Fibroblast of skin of left quadriceps (primary cell): ENCODE results near the gene ANKLE1.

ENCODE experiments used
- DNase-seq, 2 experiments: peaks; one replicate each; pipeline ENCODE4 v3.0.0-alpha.2; 2013; ENCODE audit warnings: low read depth in 2 of 2

ANKLE1 gene

DNA sequence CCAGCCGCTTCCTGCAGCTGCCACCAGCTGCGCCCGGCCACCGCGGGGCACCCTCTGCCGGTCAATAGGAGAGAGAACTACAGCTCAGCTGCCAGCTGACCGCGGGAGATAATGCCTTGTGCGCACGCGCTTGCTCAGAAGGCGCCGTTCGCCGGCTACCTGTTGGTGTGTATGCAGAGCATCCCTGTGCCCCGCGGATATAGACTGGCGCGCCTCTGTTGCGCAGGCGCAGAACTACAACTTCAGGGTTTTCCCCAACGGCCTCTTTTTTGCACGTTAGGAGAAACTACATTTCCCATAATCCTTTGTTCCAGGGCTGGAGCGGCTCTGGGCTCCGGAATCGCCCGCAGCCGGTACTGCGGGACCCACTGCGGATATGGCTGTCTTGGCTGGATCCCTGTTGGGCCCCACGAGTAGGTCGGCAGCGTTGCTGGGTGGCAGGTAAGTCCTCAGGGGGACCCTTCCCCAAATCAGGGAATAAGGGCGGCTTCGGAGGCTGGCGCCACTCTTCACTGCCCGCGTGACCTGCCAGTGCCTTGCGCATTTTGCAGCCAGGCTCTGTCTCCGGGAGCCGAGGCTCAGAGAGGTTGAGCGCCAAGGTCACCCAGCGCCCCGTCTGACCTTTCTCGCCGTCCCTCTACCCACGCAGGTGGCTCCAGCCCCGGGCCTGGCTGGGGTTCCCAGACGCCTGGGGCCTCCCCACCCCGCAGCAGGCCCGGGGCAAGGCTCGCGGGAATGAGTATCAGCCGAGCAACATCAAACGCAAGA lies 24.0 kb downstream of the ANKLE1 start, which contains the start of gene MRPL34:
Gene MRPL34, plus strand, starts transcription at position 356 of the 768 bp plus-strand sequence. Its CDS starts 21 bp downstream, at position 377.
- peak; percentile 97 for DNase-seq

- DNase-seq, result no peak
These were observed 24.6 kb downstream of the ANKLE1 start for GRCh38 chr19:17306285-17306714.

- DNase-seq, result no peak
These were observed 26.2 kb downstream of the ANKLE1 start for GRCh38 chr19:17307876-17308377.

DNA sequence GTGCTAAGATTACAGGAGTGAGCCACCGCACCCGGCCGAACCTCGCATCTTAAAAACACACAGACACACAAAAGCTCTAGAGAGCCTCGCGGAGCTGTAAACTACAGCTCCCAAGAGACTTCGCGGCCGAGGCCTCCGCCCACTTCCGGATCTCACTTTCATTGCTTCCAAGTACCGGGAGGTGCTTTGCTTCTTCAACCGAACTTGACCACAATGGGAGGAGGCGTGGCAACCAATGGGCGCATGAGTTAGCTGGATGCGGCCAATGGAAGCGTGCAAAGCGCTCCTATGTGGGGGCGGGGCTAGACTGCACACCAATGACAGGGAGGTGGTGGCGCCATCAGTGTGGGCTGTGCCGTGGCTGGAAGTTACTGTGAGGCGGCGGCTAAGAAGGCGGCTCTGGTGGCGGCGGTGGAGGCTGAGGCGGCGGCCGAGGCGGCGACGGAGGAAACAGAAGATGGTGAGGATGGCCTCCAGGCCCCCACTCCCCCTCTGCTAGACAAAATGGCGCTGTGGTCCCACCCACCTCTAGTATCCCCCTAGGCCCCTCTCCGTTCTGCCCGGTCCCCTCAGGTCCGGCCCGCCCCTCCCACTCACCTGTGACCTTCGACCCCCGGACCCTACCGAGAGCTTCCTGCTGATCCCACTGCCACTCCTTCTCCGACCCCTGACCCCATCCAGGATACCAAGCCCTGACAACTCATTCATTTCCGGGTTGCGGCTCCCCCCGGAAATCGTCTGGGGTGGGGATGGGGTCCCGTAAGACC lies 27.7 kb downstream of the ANKLE1 start, which contains the start of gene DDA1:
Gene DDA1, plus strand, starts transcription at position 366 of the 767 bp plus-strand sequence. Its CDS starts 92 bp downstream, at position 458.
- DNase-seq, result peak; percentile 100

GRCh38 chr19:17309965-17310461 lies 28.3 kb downstream of the ANKLE1 start:
- DNase-seq, result no peak

- no peak for DNase-seq
These were observed 29.9 kb downstream of the ANKLE1 start for GRCh38 chr19:17311455-17312188.

GRCh38 chr19:17312189-17313113 lies 30.8 kb downstream of the ANKLE1 start:
- DNase-seq, result no peak

- no peak for DNase-seq
These were observed 32.4 kb downstream of the ANKLE1 start for GRCh38 chr19:17314007-17314593.

DNA sequence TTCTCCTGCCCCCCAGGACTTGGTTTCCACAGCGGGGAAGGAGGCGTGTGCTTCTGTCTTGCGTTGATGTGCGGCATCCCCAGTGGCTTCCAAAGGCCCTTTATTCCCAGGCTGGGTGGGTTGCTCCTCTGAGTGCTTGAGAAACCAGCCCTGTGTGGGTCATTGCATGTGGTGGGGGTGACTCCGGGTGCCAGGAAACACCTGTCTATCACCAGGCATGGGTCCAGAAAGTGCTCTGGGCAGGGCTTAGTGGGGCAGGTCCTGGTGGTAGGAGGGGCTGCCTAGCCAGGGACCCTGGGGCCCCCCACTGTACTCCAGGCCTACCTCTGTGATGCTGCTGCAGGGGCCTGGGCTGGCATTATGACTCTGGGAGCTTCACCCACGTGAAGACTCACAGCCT lies 37.3 kb downstream of the ANKLE1 start:
- DNase-seq, result no peak

DNA sequence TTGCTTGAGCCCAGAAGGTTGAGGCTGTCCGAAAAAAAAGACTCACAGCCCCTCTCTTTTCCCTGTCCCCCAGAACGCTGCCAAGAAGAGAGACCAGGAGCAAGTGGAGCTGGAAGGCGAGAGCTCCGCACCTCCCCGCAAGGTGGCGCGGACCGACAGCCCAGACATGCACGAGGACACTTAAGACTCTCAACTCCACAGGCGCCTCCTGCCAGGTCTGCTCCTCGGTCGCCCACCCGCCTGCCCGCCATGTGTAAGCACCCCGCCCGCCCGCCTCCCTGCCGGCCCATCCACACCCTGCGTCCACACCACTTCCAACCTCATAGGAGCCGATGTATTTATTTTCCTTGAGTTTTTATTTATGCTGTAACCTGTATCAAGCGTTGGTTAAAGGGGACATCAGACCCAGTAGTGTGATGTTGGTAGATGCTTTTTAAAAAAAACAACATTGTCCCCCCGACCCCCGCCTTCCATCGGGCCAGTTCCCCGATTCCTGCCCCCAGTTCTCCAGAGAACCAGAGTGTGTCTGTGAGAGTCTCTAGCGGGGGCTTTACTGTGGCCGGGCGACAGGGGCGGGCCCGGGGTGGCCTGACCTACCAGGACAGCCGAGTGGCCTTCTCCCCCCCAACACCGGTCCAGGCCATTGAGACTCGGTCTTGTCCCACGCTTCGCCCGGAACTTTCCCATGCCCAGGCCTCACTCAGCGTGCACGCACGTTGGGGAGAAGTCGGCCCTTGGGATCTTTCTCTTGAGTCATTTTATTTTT lies 38.0 kb downstream of the ANKLE1 start:
- no peak for DNase-seq

DNA sequence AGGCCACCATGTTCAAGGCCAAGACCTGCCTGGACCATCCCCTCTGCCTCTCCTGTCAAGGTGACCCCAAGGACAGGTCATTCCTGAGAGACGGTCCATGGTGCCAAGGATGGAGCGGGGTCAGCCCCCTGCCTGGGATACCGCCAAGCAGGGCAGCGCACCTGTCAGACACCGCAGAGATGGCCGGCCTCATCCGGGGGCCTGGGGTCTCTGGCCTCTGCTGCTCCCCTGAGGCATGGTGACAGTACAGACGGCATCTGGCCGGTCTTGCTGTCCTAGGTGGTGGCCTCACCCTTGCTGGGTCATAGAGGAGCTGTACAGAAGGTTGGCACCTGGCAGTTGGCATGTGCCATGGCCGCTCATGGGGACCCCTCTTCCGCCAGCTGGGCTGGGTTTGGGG lies 38.7 kb downstream of the ANKLE1 start:
- no peak for DNase-seq

GRCh38 chr19:17321655-17322489 lies 40.2 kb downstream of the ANKLE1 start:
- no peak for DNase-seq

DNA sequence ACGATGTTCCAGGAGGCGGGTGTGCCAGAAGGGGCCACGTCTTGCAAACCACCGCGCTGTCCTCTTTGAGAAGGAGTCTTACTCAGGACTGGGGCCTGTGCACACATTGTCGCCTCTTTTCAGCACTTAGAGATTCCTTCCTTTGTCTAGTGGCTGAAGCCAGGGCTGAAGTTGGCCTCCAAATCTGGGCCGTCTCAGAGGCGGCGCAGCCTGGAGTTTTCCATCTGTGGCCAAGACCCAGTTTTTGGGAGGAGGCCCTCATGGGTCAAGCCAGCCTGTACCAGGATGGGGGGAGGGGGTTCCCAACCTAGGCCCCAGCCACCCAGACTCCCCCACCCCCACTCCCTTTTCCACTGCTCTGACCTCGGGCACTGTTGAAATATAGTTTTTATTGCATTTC lies 41.2 kb downstream of the ANKLE1 start:
- no peak for DNase-seq

- no peak for DNase-seq
These were observed 41.7 kb downstream of the ANKLE1 start for GRCh38 chr19:17323300-17323963.

DNA sequence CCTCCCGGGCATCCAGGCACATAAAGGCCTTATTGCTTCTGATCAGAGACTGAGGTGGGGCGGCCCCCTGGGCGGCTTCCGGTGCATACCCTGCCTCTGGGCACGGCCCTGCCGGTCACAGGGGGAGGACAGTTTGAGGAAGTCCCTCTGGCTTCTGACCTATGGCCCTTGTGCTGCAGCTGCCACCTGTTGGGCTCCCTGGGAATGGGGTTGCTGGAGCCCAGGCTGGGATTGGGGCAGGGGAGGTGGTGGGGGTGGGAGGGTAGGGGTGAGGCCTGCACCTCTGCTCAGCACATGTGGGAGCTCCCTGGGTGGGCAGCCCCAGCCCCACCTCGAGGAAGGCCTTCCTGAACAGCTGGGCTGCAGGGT lies 42.2 kb downstream of the ANKLE1 start:
- DNase-seq, result no peak

DNA sequence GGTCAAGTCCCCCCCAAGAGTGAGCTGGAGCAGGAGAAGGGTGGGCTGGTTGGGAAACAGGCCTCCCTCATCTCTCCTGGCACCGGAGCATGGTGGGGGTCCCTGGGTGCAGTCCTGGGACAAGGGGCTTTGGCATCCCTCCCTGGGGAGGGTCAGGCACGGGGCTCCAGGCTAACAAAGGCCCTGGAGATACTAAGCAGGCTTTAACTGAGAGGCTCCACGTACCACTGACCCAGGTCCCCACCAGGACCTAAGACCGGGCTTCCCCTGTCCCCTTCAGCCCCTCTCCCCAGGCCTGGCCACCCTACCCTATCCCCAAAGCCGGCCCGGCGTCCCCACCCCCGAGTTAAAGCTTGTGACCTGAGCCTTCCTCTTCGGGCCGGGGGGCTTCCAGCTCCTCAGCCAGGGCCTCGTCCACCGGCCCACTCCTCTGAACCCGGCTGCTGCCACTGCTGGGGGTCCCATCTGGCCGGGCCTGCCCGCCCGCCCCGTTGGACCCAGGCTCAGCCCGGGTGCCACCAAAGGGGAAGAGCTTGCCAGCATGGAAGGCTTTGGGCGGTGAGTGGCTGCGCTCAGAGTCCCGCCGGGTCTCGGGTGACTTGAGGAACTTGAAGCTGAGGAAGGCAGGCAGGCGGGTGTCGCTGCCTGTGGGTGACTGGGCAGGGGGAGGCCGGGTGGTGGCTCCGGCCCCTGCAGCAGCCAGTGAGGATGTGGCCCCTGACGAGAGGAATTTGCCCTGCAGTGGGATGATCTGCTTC lies 42.8 kb downstream of the ANKLE1 start:
- DNase-seq, result no peak

DNA sequence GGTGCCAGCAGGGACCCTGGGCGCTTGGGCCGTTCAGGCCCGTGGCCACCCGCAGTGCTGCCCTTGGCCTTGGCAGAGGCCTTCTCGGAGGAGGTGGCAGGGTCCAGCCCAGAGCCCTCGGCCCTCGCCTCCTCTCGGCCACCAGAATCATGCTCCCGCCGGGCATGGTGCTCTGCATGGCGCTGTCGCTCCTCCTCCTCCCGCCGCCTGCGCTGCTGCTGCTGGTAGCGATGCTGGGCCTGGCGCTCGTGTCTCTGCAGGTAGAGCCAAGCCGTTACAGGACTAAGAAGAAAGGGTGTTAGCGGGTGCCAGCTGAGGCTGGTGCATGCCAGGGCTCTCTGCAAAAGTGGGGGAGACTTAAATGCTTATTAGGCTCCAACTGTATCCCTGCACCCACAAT lies 43.4 kb downstream of the ANKLE1 start:
- no peak for DNase-seq
